NCI-H82 treated with DMSO at 0.1 percent for 48 hours (cell line): ENCODE results near the gene CHST11.
"Not testable (repeated sequence)": the region's sequence is repeated elsewhere in the genome, so short reads cannot be mapped to it uniquely, and the experiment has no call there.

Source experiments
- DNase-seq: peaks from one replicate; lab custom pipeline; 2025; ENCODE audit not compliant: unreplicated experiment; lab: John Stamatoyannopoulos, UW

CHST11 gene

DNA sequence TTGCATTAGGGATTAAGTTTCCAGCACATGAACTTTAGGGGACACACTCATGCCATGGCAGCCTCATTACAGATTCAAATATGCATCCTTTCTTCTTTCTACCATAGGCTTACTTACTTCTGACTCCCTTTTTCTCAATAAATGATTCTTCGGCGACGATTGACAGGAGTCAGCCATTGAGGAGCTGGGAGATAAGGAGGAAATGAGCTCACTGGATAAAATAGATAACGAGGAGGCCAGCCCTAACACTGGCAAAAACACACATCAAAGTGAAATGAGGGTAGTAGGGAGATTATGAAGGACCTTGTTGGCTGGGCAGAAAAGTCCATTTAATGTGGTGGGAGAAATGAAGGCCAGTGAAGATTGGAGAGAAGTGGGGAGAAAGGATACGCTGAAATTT, 329.1 kb downstream of the CHST11 start:
- no peak for DNase-seq

DNA sequence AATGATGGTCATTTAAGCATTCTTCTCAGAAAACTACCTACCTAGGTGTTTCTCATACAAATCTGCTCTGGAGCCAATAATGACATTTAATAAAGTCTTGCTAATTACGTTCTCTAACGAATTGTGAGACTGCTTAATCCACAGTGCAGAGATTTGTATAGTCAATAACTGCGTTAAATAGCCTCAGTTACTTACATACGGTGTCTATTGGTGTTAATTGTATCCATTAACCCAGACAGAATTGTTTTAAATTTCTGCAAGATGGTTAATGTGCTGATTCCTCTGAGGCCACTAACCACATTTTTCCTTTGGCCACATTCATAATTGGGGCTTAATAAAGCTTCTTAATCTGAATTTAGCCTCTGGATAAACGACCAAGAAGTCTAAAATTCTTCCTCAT, 329.6 kb downstream of the CHST11 start:
- no peak for DNase-seq

DNA sequence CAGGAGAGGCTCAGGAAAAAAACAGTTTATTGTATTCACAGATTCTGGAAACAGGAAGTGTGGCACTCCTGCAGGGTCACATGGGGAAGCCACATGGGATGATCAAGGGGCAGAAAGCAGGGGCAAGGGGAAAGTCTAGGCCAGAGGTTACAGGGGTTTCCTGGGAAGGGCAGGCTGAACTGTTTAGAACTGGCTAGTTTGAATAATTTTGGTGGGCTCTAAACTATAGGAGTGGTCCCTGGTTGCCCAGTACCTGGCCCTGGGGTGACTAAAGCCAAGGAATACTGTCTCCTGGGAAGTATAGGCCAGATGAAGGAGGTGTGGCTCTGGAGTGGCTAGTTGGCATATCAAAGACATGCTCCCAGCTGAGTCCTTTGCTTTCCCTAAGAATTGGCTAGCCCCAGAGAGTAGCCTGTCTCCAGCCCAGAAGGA, 332.1 kb downstream of the CHST11 start:
- no peak for DNase-seq

DNA sequence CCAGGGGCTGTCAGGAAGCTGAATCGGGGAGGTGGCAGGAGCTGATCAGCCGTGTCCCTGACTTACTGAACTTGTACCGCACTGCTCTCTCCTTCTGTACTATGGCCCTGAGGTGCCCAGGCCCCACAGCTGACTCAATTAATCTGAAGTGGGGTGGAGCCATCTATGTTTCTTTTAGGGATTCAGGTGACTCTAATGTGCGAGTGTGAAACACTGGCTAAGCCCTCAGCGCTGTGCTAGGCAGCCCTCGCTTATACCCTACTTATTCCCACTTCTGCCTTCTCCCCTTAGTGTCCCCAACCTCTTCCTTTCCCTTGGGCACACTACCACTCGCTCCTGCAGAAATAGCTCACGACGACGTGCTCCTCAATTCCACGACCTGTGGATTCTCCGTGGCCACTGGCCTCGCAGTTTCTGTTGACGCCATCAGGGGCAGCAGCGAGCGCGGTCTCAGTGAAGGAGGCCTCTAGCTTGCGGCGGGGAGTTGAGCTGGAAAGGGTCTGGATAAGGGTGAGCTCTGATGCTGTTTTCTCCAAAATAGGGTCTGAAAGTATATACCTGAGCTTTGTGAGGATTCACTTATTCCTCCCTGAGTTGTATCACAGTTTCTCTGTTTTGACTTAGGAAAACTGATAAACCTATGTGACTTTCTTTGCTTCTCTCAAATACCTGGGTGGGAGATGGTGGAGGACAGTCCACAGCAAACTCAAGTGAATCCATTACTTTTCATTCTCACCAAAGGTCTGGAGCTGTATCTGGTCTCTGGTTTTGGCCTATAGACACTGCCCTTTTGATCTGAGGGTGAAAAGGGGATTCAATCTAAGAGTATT, 333.8 kb downstream of the CHST11 start:
- no peak for DNase-seq

DNA sequence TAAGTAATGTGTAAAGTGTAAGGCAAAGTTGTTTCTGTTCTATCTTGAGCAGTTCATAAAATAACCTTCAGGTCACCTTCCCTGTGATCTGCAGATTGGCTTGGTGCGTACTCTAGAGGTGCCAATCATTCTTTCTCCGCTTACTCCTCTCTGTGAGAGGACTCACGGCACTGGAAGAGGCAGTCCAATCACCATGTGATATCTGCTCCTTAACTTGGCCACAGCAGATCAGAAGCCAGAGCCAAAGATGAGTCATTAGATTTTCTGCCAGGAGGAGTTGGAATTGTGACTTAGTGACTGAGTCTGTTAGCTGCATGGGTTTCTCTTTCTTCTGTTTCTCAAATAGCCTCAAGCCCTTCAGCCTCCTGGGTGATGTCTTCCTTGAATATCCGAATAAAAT, 335.8 kb downstream of the CHST11 start:
- DNase-seq: no peak

DNA sequence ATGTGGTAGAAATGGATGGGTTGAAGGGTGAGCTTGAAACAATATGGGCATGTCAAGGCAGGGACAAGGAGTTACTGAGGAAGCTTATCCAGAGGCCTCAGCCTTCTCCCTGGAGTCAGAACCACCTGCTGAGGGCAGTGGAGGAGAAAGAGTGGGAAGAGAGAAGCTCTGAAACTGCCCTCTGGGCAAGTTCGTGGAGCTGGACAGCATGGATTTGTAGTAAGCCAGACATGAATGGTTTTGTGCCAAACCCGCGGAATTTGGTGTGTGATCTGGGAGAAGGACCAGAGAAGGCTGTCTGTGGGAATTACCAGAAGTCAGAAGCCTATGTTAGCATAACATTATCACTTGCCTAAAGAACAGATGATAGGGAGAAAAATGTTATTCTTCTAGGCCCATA, 336.5 kb downstream of the CHST11 start:
- no peak for DNase-seq

DNA sequence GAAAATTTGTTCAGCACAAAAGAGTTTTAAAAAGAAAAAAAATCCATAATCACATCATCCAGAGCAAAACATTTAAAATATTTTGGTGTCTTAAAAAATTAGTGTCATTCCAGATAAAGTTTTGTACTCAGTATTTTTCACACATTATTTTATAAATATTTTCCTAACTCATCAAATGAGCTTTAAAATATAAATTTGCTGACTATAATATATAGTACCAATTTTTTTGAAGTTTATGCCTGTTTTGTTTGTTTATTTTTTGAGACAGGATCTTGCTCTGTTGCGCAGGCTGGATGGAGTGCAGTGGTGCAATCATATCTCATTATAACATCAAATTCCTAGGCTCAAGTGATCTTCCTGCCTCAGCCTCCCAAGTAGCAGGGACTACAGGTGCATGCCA, 337.2 kb downstream of the CHST11 start:
- no peak for DNase-seq

DNA sequence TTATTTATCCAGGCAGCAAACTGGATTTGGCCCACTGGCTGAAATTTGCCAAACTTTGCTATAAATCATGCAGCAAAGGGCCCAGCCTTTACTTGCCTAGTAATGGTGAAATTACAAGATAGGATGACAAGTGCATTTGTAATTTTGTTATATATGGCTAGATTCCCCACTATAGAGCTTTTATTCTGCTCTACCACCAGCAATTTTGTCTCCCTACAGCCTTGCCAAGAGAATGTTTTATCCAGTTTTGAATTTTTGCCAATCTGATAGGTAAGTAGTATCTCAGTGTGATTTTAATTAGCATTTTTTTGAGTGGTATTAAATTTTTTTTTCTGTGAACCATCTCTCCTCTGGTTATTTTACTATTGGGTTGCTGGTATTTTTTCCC, 339.7 kb downstream of the CHST11 start:
- DNase-seq: no peak

DNA sequence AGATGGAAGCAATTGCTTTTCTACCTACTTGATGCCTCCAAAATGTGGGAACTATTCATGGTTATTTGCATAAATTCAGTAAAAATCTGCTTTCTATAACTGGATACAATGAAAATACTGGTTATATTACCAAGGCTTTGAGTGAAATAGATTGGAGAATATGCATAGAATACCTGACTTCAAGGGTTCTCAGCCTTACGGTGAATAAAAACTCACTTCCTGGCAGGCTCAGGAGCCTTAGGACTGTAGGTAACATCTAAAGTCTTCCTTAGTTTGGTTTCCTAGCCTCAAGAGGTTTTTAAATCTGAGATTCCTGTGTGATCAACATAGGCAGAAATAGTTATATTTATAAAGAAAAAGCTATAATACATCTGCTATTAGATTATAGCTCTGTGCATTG, 342.7 kb downstream of the CHST11 start:
- no peak for DNase-seq

DNA sequence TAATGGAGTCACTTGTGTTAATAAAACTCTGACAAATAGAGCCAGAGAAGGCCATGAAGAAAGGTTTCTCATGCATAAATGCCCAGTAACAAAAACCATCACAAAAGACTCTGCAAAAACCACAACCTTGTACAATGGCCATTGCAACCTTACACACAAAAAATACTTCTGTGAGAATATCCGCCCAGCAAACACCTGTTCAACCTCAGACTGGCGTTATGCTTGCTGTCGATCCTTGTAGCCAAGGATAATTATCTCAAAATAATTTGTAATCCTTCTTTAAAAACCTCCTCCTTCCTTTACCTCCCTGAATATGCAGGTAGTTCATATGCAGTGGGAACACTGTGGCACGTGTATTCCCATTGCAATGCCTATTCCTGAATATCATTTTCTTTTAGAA, 344.3 kb downstream of the CHST11 start:
- no peak for DNase-seq

DNA sequence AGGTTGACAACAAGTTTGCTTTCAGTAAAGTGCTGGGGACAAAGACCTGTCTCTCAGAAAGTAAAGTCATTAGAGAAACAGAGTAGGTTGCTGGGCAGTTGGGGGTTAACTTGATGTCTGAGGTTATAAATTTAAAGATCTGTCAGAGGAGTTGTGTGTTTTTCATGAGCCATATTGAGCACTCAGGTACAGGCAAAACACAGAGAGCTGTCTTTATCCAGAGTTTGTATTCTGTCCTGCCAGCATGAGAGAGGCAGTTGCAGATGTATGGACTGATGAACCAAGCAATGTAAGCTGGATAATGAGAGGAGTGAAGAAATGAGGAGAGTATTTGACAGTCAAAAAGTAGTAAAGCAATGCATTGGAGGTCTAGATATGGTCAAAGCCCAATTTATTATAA, 344.7 kb downstream of the CHST11 start:
- DNase-seq: no peak

DNA sequence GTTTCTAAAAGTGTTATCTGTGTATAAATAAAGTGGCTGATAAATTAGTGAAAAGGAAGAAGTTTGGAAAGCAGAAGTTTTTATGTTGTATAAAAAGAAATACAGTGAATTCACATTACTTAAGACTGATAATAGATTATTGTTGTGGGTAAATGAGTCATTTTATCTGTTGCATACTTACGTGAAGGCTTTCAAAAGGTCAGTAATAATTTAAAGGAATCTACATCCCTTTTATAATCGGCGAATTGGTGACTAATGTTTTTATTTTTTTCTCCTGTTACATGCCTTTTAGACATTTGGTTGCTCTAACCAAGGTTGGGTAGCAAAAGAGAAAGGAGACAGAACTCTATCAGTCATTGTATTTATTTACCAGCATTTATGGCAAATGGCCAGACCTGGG, 345.5 kb downstream of the CHST11 start:
- DNase-seq: no peak

DNA sequence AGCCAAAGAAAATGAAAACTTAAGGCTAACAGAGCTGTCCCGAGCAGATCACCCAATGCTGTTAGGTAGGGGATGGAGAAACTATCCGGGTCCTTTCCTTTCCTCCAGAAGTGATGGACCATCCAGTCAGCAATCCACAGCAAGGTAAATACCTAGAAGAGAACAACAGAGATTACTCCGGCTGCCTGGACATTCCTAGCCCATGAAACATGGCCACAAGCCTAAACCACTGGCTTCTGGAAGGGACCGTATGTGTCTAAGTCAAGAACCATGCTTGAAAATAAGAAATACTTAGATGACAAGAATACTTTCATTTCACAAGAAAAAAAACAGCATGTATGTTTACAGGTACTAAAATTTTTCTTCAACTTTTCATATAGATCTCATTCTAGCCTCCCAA, 348.4 kb downstream of the CHST11 start:
- no peak for DNase-seq

DNA sequence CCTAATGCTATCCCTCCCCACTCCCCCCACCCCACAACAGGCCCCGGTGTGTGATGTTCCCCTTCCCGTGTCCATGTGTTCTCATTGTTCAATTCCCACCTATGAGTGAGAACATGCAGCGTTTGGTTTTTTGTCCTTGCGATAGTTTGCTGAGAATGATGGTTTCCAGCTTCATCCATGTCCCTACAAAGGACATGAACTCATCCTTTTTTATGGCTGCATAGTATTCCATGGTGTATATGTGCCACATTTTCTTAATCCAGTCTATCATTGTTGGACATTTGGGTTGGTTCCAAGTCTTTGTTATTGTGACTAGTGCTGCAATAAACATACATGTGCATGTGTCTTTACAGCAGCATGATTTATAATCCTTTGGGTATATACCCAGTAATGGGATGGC, 349.4 kb downstream of the CHST11 start:
- not testable (repeated sequence) for DNase-seq

DNA sequence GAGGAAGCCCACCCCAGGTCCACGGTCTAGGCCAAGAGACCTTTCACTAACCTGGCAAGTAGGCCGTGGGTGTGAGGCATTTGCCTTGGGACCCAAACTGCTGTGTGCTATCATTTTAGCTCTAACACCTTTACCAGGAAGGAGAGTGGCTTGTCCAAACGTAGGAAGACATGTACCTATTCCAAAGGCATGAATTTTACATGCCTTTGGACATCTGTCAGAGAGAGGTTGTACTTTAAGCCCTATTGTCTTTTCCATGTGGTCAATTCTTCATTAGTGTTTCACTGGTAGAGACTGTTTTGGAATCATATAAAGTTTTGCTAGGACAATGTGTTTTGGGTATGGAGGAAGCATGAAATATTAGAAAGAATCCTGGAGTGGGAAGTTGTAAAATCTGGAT, 352.5 kb downstream of the CHST11 start:
- no peak for DNase-seq

DNA sequence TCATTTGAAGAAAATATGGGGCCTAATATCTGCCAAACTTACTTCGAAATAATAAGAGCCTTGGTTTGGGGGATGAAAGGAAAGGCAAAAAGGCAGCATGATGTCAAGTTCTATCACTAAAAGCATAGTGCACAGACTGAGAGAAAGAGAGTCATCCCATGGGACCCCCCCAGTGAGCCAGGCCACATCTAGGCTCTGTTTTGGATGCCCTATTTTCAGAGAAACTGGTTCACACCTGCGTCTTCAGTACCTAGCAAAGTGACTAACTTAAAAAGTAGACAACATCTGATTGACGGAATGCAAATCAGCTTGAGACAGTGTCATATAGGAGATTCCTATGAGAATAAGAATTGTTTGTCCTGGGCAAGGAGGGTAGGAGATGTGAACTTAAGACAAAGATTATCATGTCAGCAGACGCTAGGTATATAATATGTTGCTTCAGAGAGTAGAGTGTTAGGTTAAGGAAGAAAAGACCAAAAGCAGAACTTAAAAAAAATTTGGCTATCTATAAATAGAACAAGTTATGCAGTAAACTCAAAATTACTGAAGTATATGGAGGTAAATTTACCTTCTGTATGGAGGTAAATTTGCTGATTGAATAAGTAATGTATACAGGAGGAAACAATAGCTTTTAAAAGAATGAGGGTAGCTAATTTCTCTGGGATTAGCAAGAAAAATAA, 353.1 kb downstream of the CHST11 start:
- DNase-seq: no peak
